ENCODE data around the gene ATP6AP1. TPM values are rescaled to one million over a fixed set of nuclear protein-coding genes. Genes with fewer than 3 reads are reported as not detected.

Gene ATP6AP1
- total and polyA plus RNA-seq, 2 of the 13 experiments (the other 11 are each of a cell fraction or from before 2014, with no cell fraction given), result 56.7 to 110 TPM

DNA sequence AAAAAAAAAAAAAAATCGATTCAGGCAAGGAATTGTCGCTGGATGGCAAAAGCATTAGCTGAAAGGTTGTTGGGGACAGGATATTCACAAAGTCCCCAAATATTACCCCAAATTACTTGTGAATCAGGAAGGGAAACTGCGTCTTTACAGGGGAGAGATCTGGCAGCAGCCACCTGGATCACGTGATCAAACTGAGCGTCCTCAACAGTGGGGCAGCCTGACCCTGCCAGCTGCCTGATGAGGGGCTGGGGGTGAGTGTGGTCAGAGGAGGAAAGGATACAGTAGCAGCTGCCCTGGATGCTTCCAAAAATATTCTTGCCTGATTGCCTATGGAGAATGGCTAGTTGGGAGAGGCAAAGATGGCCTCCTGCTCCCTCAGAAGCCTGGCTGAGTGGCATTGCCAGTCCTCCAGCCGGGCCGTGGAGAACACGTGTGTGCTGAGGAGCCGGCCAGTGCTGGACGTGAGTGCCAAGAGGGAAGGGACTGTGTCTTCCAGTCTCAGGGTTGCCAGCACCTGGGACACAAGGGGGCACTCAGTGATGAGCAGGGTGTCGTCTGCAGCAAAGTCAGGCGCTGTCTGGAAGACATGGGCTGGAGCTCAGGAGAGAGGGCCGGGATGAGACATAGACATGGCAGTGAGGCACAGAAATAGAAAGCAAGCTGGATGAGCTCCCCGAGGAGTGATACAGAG lies 53.6 kb downstream of the ATP6AP1 start:
- FAIRE-seq (no peak), DNase-seq (ENCODE audit: low spot score) (no peak), ATAC-seq (no peak)
- H3K4me3 ChIP-seq (replicated peaks in 1 of 3; ENCODE audit: insufficient read depth in 1 of 3, low read depth in 2 of 3, low read length in 3 of 3), result no peak overlapping the region
- ChIA-PET POLR2A (interaction anchor here (2.3 kb wide), 1 partner anchor 8 kb away, joined by 11 read pairs; the partner anchor contains the start of gene SLC10A3), CTCF (ENCODE audit: low intra/inter-chr PET ratio, low total read pairs) (no interaction called here)
- H3K9ac ChIP-seq (ENCODE audit: insufficient read depth, low read depth, low read length), result no peak overlapping the region
- BruUV-seq (replicated peaks), result no TSS peak
- no peaks in the 10 kb centered on the region for H4K20me1 ChIP-seq (ENCODE audit: insufficient read depth, low read length)
- H3K4me2 ChIP-seq (ENCODE audit: low read depth, low read length), result peak overlapping the region; percentile 12; the same call in 1 of the 2 replicates
- H3K4me1 ChIP-seq (ENCODE audit: insufficient read depth, low read length), result peaks cover 26% of the 10 kb centered on the region
- H3K79me2 ChIP-seq (ENCODE audit: insufficient read depth, low read length), result no peaks in the 10 kb centered on the region
- no peaks in the 10 kb centered on the region for H3K27me3 ChIP-seq (ENCODE audit: control insufficient read depth in 1 of 2, insufficient read depth in 2 of 2, low read length in 2 of 2)
- TF ChIP-seq ZNF572 (CRISPR knock-in tag; IDR thresholded peaks at IDR 0.05), result no peak
- peak; percentile 21; the same call in 1 of the 2 replicates for TF ChIP-seq USF2 (IDR thresholded peaks at IDR 0.05; ENCODE audit: low read depth, low read length)
- no peak for TF ChIP-seq USF2 (CRISPR knock-in tag; IDR thresholded peaks at IDR 0.05; ENCODE audit: borderline replicate concordance)
- no peak for TF ChIP-seq XRCC5 (optimal IDR thresholded peaks at IDR 0.05; ENCODE audit: low read length)
- TF ChIP-seq, protein P1, sequence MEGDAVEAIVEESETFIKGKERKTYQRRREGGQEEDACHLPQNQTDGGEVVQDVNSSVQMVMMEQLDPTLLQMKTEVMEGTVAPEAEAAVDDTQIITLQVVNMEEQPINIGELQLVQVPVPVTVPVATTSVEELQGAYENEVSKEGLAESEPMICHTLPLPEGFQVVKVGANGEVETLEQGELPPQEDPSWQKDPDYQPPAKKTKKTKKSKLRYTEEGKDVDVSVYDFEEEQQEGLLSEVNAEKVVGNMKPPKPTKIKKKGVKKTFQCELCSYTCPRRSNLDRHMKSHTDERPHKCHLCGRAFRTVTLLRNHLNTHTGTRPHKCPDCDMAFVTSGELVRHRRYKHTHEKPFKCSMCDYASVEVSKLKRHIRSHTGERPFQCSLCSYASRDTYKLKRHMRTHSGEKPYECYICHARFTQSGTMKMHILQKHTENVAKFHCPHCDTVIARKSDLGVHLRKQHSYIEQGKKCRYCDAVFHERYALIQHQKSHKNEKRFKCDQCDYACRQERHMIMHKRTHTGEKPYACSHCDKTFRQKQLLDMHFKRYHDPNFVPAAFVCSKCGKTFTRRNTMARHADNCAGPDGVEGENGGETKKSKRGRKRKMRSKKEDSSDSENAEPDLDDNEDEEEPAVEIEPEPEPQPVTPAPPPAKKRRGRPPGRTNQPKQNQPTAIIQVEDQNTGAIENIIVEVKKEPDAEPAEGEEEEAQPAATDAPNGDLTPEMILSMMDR (CRISPR knock-in tag; IDR thresholded peaks at IDR 0.05), result peak; percentile 19
- TF ChIP-seq SP4 (CRISPR knock-in tag; IDR thresholded peaks at IDR 0.05), result no peak
- TF ChIP-seq ZNF432 (CRISPR knock-in tag; IDR thresholded peaks at IDR 0.05; ENCODE audit: borderline replicate concordance), result no peak
- TF ChIP-seq ELF1 (CRISPR knock-in tag; IDR thresholded peaks at IDR 0.05), result no peak
- TF ChIP-seq ZNF772 (CRISPR knock-in tag; IDR thresholded peaks at IDR 0.05), result no peak
- peak; percentile 52; the same call in 1 of the 2 replicates for TF ChIP-seq RAD51 (IDR thresholded peaks at IDR 0.05; ENCODE audit: borderline replicate concordance)
- in situ Hi-C loops (cut with HindIII; ENCODE audit: extremely low pct_ligation_motif_present, low pct_unique_long_range_greater_than_20kb), result loop anchor here (5.0 kb wide), 1 partner anchor 35 kb away; the partner anchor contains the start of gene FAM3A
- no peaks in the 10 kb centered on the region; a peak in 1 of 5 replicates for H3K36me3 ChIP-seq (replicated peaks in 1 of 2; ENCODE audit: control insufficient read depth in 1 of 2, insufficient read depth in 2 of 2, low read length in 2 of 2)
- no peak overlapping the region for H3K27ac ChIP-seq (ENCODE audit: extremely low read length, insufficient read depth, low read length)
- H2AFZ ChIP-seq (ENCODE audit: low read length), result no peak overlapping the region
- WGBS (ENCODE audit: low lambda C conversion rate), result 45% methylated on average over 9 of the region's 14 CpGs
- intact Hi-C loops (cut with micrococcal nuclease; ENCODE audit: unreplicated experiment), result no loop called here
- no peaks in the 10 kb centered on the region for H3K9me3 ChIP-seq (ENCODE audit: low read length)
